GM23338 (cell line): ENCODE measurements around the gene SLC17A8. TPM values are rescaled to one million over a fixed set of nuclear protein-coding genes. Genes with fewer than 3 reads are reported as not detected.

Experiments used
- ATAC-seq: fragments of 200-7000 bp; cut with Tn5 transposase; 3 replicates; pipeline ENCODE4 v1.9.1; 2020
- DNase-seq: peaks from one replicate; pipeline ENCODE4 v3.0.0-alpha.2; 2015; ENCODE audit warnings: low spot score
- H2AFZ ChIP-seq: fragments of 200-600 bp; sonication (generic); 2 replicates; pipeline ENCODE4 v1.8.0; 2016; ENCODE audit warnings: antibody characterized with exemption, mild to moderate bottlenecking, moderate library complexity
- H3F3A ChIP-seq: fragments of 200-600 bp; sonication (generic); replicated peaks from 2 replicates; pipeline ENCODE4 v1.8.0; 2017; ENCODE audit warnings: antibody characterized with exemption, mixed run types, low read depth
- H3K27ac ChIP-seq: fragments of 200-600 bp; sonication (generic); 2 replicates; pipeline ENCODE4 v1.6.1; 2016; ENCODE audit warnings: low read depth
- H3K27me3 ChIP-seq: fragments of 200-600 bp; sonication (generic); 2 replicates; pipeline ENCODE4 v1.8.0; 2016; ENCODE audit warnings: mild to moderate bottlenecking, mixed run types, moderate library complexity; ENCODE audit not compliant: insufficient read depth
- H3K36me3 ChIP-seq: fragments of 200-600 bp; sonication (generic); 2 replicates; pipeline ENCODE4 v1.8.0; 2016; ENCODE audit warnings: mild to moderate bottlenecking; ENCODE audit not compliant: insufficient read depth
- H3K4me1 ChIP-seq: fragments of 200-600 bp; sonication (generic); 2 replicates; pipeline ENCODE4 v1.8.0; 2016; ENCODE audit warnings: mild to moderate bottlenecking, moderate library complexity; ENCODE audit not compliant: insufficient read depth
- H3K4me2 ChIP-seq: fragments of 200-600 bp; sonication (generic); 2 replicates; pipeline ENCODE4 v1.7.1; 2017; ENCODE audit warnings: mixed run types
- H3K4me3 ChIP-seq: fragments of 200-600 bp; sonication (generic); 2 replicates; pipeline ENCODE4 v1.6.1; 2016; ENCODE audit warnings: mixed run types
- H3K79me2 ChIP-seq: fragments of 200-600 bp; sonication (generic); replicated peaks from 2 replicates; pipeline ENCODE4 v1.8.0; 2017; ENCODE audit warnings: mild to moderate bottlenecking; ENCODE audit not compliant: insufficient read depth
- H3K9me2 ChIP-seq: fragments of 200-600 bp; sonication (generic); 2 replicates; pipeline ENCODE4 v1.8.0; 2017; ENCODE audit not compliant: insufficient read depth
- H4K20me1 ChIP-seq: fragments of 200-600 bp; sonication (generic); replicated peaks from 2 replicates; pipeline ENCODE4 v1.8.0; 2017; ENCODE audit warnings: mild to moderate bottlenecking; ENCODE audit not compliant: insufficient read depth
- H3K27ac Mint-ChIP-seq: 2 replicates; pipeline ENCODE4 v1.8.0; 2020; ENCODE audit warnings: inconsistent platforms, mild to moderate bottlenecking, moderate library complexity, mixed read lengths
- H3K27me3 Mint-ChIP-seq: 3 replicates; pipeline ENCODE4 v1.8.0; 2022; ENCODE audit warnings: low read depth, mild to moderate bottlenecking, moderate library complexity, mixed read lengths, inconsistent platforms; ENCODE audit not compliant: insufficient read depth, poor library complexity
- H3K36me3 Mint-ChIP-seq: 3 replicates; pipeline ENCODE4 v1.8.0; 2021; ENCODE audit warnings: low read depth, mild to moderate bottlenecking, inconsistent platforms, moderate library complexity, mixed read lengths
- H3K4me1 Mint-ChIP-seq: 3 replicates; pipeline ENCODE4 v1.8.0; 2020; ENCODE audit warnings: mild to moderate bottlenecking, inconsistent platforms, mixed read lengths
- H3K4me3 Mint-ChIP-seq: 3 replicates; pipeline ENCODE4 v1.8.0; 2021; ENCODE audit warnings: moderate library complexity, mild to moderate bottlenecking, inconsistent platforms, mixed read lengths
- H3K9me3 Mint-ChIP-seq: 3 replicates; pipeline ENCODE4 v1.8.0; 2020; ENCODE audit warnings: moderate library complexity, mild to moderate bottlenecking, inconsistent platforms, mixed read lengths
- CREB1 ChIP-seq: fragments of 250-450 bp; sonication (Bioruptor Pico); IDR thresholded peaks from 2 replicates; pipeline ENCODE4 v1.5.0; 2020; ENCODE audit warnings: low read depth, mild to moderate bottlenecking, moderate library complexity
- CTCF ChIP-seq, 2 experiments: fragments of 200-600 bp in 1 of 2; sonication (generic) in 1 of 2; conservative IDR thresholded peaks; 2 replicates each; pipeline versions ENCODE4 v1.5.1 to v1.6.1; 2016 to 2017; ENCODE audit warnings: antibody characterized with exemption in 2 of 2, low read depth in 2 of 2, mild to moderate bottlenecking in 2 of 2, moderate library complexity in 1 of 2
- ETS1 ChIP-seq: IDR thresholded peaks from 2 replicates; pipeline ENCODE4 v1.6.1; 2016; ENCODE audit warnings: antibody characterized with exemption
- EZH2 ChIP-seq: fragments of 200-600 bp; sonication (generic); IDR thresholded peaks from one replicate; pipeline ENCODE4 v1.8.0; 2017; ENCODE audit warnings: antibody characterized with exemption, mild to moderate bottlenecking, low read depth; ENCODE audit not compliant: unreplicated experiment
- EZH2phosphoT487 ChIP-seq: fragments of 200-600 bp; sonication (generic); IDR thresholded peaks from one replicate; pipeline ENCODE4 v1.8.1; 2018; ENCODE audit warnings: antibody characterized with exemption; ENCODE audit not compliant: unreplicated experiment
- JUNB ChIP-seq: IDR thresholded peaks from one replicate; pipeline ENCODE4 v1.6.1; 2016; ENCODE audit warnings: antibody characterized with exemption; ENCODE audit not compliant: unreplicated experiment
- NANOG ChIP-seq: IDR thresholded peaks from 2 replicates; pipeline ENCODE4 v1.6.1; 2016; ENCODE audit warnings: antibody characterized with exemption, borderline replicate concordance
- POLR2AphosphoS5 ChIP-seq: IDR thresholded peaks from 2 replicates; pipeline ENCODE4 v1.6.1; 2016; ENCODE audit warnings: antibody characterized with exemption, low read depth
- REST ChIP-seq: IDR thresholded peaks from one replicate; pipeline ENCODE4 v1.6.1; 2018; ENCODE audit warnings: antibody characterized with exemption; ENCODE audit not compliant: unreplicated experiment
- STAT1 ChIP-seq: IDR thresholded peaks from one replicate; pipeline ENCODE4 v1.6.1; 2016; ENCODE audit warnings: antibody characterized with exemption; ENCODE audit not compliant: unreplicated experiment
- ZNF114 ChIP-seq: fragments of 250-450 bp; sonication (Bioruptor Pico); IDR thresholded peaks from 2 replicates; pipeline ENCODE4 v1.5.0; 2020; ENCODE audit warnings: mild to moderate bottlenecking, moderate library complexity
- ZNF331 ChIP-seq: fragments of 250-450 bp; sonication (Bioruptor Pico); IDR thresholded peaks from 2 replicates; pipeline ENCODE4 v1.5.0; 2020; ENCODE audit warnings: low read depth, mild to moderate bottlenecking, moderate library complexity
- polyA plus RNA-seq: library from polyadenylated mRNA; unstranded; fragments of >200 nt; fragmentation: Nextera tagmentation; extraction: Ambion mirVana; gene quantifications from 2 replicates; pipeline ENCODE4 v1.2.1, GENCODE V29; 2016
- total RNA-seq: library from RNA; depleted of rRNA; stranded (reverse); fragments of >200 nt; shearing (Covaris generic); gene quantifications from 2 replicates; pipeline ENCODE4 v1.2.3, GENCODE V29; 2014
- TF ChIP-seq, protein P1 (sequence below): fragments of 250-450 bp; sonication (Bioruptor Pico); IDR thresholded peaks from 2 replicates; pipeline ENCODE4 v1.5.0; 2020; ENCODE audit warnings: mild to moderate bottlenecking, moderate library complexity

The SLC17A8 gene
- total and polyA plus RNA-seq, 2 experiments from 2014 or later: 0.05 to 0.24 TPM

GRCh38 chr12:100442403-100442802 lies 85.5 kb downstream of the SLC17A8 start:
- TF ChIP-seq EZH2phosphoT487 (no peak), JUNB (no peak), ZNF114 (no peak), ZNF331 (CRISPR knock-in tag) (no peak), POLR2AphosphoS5 (no peak), STAT1 (no peak), CTCF (conservative IDR thresholded peaks at IDR 0.05; ENCODE audit: low read depth in 2 of 2) (no peak), REST (no peak), EZH2 (no peak), ETS1 (no peak), NANOG (no peak), CREB1 (no peak)
- TF ChIP-seq, protein P1, sequence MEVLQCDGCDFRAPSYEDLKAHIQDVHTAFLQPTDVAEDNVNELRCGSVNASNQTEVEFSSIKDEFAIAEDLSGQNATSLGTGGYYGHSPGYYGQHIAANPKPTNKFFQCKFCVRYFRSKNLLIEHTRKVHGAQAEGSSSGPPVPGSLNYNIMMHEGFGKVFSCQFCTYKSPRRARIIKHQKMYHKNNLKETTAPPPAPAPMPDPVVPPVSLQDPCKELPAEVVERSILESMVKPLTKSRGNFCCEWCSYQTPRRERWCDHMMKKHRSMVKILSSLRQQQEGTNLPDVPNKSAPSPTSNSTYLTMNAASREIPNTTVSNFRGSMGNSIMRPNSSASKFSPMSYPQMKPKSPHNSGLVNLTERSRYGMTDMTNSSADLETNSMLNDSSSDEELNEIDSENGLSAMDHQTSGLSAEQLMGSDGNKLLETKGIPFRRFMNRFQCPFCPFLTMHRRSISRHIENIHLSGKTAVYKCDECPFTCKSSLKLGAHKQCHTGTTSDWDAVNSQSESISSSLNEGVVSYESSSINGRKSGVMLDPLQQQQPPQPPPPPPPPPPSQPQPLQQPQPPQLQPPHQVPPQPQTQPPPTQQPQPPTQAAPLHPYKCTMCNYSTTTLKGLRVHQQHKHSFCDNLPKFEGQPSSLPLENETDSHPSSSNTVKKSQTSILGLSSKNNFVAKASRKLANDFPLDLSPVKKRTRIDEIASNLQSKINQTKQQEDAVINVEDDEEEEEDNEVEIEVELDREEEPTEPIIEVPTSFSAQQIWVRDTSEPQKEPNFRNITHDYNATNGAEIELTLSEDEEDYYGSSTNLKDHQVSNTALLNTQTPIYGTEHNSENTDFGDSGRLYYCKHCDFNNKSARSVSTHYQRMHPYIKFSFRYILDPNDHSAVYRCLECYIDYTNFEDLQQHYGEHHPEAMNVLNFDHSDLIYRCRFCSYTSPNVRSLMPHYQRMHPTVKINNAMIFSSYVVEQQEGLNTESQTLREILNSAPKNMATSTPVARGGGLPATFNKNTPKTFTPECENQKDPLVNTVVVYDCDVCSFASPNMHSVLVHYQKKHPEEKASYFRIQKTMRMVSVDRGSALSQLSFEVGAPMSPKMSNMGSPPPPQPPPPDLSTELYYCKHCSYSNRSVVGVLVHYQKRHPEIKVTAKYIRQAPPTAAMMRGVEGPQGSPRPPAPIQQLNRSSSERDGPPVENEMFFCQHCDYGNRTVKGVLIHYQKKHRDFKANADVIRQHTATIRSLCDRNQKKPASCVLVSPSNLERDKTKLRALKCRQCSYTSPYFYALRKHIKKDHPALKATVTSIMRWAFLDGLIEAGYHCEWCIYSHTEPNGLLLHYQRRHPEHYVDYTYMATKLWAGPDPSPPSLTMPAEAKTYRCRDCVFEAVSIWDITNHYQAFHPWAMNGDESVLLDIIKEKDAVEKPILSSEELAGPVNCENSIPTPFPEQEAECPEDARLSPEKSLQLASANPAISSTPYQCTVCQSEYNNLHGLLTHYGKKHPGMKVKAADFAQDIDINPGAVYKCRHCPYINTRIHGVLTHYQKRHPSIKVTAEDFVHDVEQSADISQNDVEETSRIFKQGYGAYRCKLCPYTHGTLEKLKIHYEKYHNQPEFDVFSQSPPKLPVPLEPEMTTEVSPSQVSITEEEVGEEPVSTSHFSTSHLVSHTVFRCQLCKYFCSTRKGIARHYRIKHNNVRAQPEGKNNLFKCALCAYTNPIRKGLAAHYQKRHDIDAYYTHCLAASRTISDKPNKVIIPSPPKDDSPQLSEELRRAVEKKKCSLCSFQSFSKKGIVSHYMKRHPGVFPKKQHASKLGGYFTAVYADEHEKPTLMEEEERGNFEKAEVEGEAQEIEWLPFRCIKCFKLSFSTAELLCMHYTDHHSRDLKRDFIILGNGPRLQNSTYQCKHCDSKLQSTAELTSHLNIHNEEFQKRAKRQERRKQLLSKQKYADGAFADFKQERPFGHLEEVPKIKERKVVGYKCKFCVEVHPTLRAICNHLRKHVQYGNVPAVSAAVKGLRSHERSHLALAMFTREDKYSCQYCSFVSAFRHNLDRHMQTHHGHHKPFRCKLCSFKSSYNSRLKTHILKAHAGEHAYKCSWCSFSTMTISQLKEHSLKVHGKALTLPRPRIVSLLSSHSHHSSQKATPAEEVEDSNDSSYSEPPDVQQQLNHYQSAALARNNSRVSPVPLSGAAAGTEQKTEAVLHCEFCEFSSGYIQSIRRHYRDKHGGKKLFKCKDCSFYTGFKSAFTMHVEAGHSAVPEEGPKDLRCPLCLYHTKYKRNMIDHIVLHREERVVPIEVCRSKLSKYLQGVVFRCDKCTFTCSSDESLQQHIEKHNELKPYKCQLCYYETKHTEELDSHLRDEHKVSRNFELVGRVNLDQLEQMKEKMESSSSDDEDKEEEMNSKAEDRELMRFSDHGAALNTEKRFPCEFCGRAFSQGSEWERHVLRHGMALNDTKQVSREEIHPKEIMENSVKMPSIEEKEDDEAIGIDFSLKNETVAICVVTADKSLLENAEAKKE (CRISPR knock-in tag): no peak
- no peaks in the 10 kb centered on the region for H4K20me1 ChIP-seq
- H3K27me3 Mint-ChIP-seq: peaks cover 3% of the 10 kb centered on the region
- no peak overlapping the region for H3K27ac ChIP-seq
- no peaks in the 10 kb centered on the region for H3K36me3 Mint-ChIP-seq
- H3K4me1 ChIP-seq: no peaks in the 10 kb centered on the region; the same call in 1 of the 2 replicates
- H3K36me3 ChIP-seq: no peaks in the 10 kb centered on the region
- H3K79me2 ChIP-seq: no peaks in the 10 kb centered on the region
- no peaks in the 10 kb centered on the region for H3F3A ChIP-seq
- H2AFZ ChIP-seq: no peak overlapping the region
- H3K27ac Mint-ChIP-seq: no peak overlapping the region
- no peak overlapping the region for H3K4me2 ChIP-seq
- no peak overlapping the region for H3K4me3 Mint-ChIP-seq
- DNase-seq (no peak), ATAC-seq (no peak)
- no peaks in the 10 kb centered on the region for H3K9me3 Mint-ChIP-seq
- peaks cover 6% of the 10 kb centered on the region for H3K4me1 Mint-ChIP-seq
- no peak overlapping the region for H3K4me3 ChIP-seq
- no peaks in the 10 kb centered on the region for H3K27me3 ChIP-seq
- H3K9me2 ChIP-seq: no peaks in the 10 kb centered on the region
